HepG2 (cell line): ENCODE measurements around the gene HOXB6.

Experiments
- EP300 ChIP-seq, 3 experiments: sonication (generic) in 1 of 3; formaldehyde crosslinking in 1 of 3; IDR thresholded peaks; 2 replicates each; pipeline versions ENCODE4 v1.5.1 to v1.6.1; 2011 to 2020; ENCODE audit warnings: low read depth in 2 of 3, low read length in 2 of 3, borderline replicate concordance in 1 of 3, improper control_type of control experiment in 1 of 3, mild to moderate bottlenecking in 1 of 3, missing genetic modification reagents in 1 of 3, moderate library complexity in 1 of 3
- FOSL1 ChIP-seq: sonication (generic); formaldehyde crosslinking; IDR thresholded peaks from 2 replicates; pipeline ENCODE4 v1.9.0; 2021; ENCODE audit warnings: missing genetic modification reagents, borderline replicate concordance
- MEIS1 ChIP-seq: sonication (generic); formaldehyde crosslinking; IDR thresholded peaks from 2 replicates; pipeline ENCODE4 v1.9.0; 2021; ENCODE audit warnings: mild to moderate bottlenecking, missing genetic modification reagents, moderate library complexity, borderline replicate concordance
- SIN3B ChIP-seq: fragments of 150-350 bp; IDR thresholded peaks from 2 replicates; pipeline ENCODE4 v1.6.1; 2014; ENCODE audit warnings: low read length
- SNAI1 ChIP-seq: sonication (generic); formaldehyde crosslinking; IDR thresholded peaks from 2 replicates; pipeline ENCODE4 v1.5.0; 2020; ENCODE audit warnings: mild to moderate bottlenecking, missing genetic modification reagents, borderline replicate concordance
- TF ChIP-seq, protein P1 (sequence below): sonication (generic); formaldehyde crosslinking; IDR thresholded peaks from 2 replicates; pipeline ENCODE4 v1.4.0; 2020; ENCODE audit warnings: missing genetic modification reagents

DNA sequence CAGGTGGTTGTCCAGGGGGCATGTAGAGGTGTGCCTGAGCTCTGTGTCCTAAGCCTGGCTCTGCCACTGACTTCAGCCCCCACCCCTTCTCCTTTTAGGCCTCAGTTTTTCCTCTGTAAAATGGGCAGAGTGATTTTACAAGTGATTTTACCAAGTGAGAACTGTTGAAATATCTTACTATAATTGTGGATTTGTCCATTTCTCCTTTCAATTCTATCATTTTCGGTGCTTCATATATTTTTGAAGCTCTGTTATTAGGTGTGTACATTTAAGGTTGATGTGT is 43.1 kb upstream of the HOXB6 start:
- no peak for TF ChIP-seq FOSL1 (CRISPR knock-in tag)
- TF ChIP-seq, protein P1, sequence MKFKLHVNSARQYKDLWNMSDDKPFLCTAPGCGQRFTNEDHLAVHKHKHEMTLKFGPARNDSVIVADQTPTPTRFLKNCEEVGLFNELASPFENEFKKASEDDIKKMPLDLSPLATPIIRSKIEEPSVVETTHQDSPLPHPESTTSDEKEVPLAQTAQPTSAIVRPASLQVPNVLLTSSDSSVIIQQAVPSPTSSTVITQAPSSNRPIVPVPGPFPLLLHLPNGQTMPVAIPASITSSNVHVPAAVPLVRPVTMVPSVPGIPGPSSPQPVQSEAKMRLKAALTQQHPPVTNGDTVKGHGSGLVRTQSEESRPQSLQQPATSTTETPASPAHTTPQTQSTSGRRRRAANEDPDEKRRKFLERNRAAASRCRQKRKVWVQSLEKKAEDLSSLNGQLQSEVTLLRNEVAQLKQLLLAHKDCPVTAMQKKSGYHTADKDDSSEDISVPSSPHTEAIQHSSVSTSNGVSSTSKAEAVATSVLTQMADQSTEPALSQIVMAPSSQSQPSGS (CRISPR knock-in tag), result no peak
- no peak for TF ChIP-seq MEIS1 (CRISPR knock-in tag)
- TF ChIP-seq SIN3B, result no peak
- TF ChIP-seq SNAI1, result no peak
- TF ChIP-seq EP300 (IDR thresholded peaks at IDR 0.05; ENCODE audit: low read depth in 2 of 2, low read length in 2 of 2), result no peak
- TF ChIP-seq EP300 (CRISPR knock-in tag; IDR thresholded peaks at IDR 0.05; ENCODE audit: borderline replicate concordance), result no peak
